MCF 10A (cell line): ENCODE data around the gene TRIM39. TPM values are rescaled to one million over a fixed set of nuclear protein-coding genes. Genes with fewer than 3 reads are reported as not detected.

Experiments used
- BruUV-seq: library from RNA; stranded (reverse); fragments of 400-500 nt; replicated peaks from 2 replicates; lab custom pipeline; 2021; lab: Mats Ljungman, UMichigan
- CTCF ChIA-PET: fragments of 300-600 bp; sonication (Branson Sonifier 250); formaldehyde crosslinking; extraction: SDS; loops from one replicate; lab custom pipeline; 2021; ENCODE audit warnings: antibody characterized with exemption, inconsistent platforms; lab: Yijun Ruan, JAX
- POLR2A ChIA-PET: fragments of 300-600, 350-650 bp; sonication (Branson Sonifier 250); formaldehyde crosslinking; extraction: SDS; loops from one replicate; lab custom pipeline; 2020; ENCODE audit warnings: antibody characterized with exemption, inconsistent platforms; lab: Yijun Ruan, JAX
- DNase-seq: peaks from one replicate; pipeline ENCODE4 v3.0.0-alpha.2; 2018; ENCODE audit not compliant: unreplicated experiment
- H3K27ac Mint-ChIP-seq: one replicate; pipeline ENCODE4 v1.8.0; 2022; ENCODE audit warnings: mild to moderate bottlenecking, low read depth, mixed read lengths; ENCODE audit not compliant: unreplicated experiment
- H3K27me3 Mint-ChIP-seq: one replicate; pipeline ENCODE4 v1.8.0; 2022; ENCODE audit warnings: mixed read lengths; ENCODE audit not compliant: insufficient read depth, unreplicated experiment
- H3K36me3 Mint-ChIP-seq: one replicate; pipeline ENCODE4 v1.8.0; 2022; ENCODE audit warnings: mild to moderate bottlenecking, moderate library complexity, mixed read lengths; ENCODE audit not compliant: insufficient read depth, unreplicated experiment
- H3K4me1 Mint-ChIP-seq: one replicate; pipeline ENCODE4 v1.8.0; 2022; ENCODE audit warnings: mixed read lengths; ENCODE audit not compliant: insufficient read depth, unreplicated experiment
- H3K4me3 Mint-ChIP-seq: one replicate; pipeline ENCODE4 v1.8.0; 2022; ENCODE audit warnings: mild to moderate bottlenecking, moderate library complexity, mixed read lengths; ENCODE audit not compliant: unreplicated experiment
- H3K9me3 Mint-ChIP-seq: one replicate; pipeline ENCODE4 v1.8.0; 2022; ENCODE audit warnings: mixed read lengths; ENCODE audit not compliant: unreplicated experiment
- intact Hi-C: fragments of 100-400 bp; cut with micrococcal nuclease; formaldehyde crosslinking; loops from 2 replicates; pipeline ENCODE4 v1.14.1; 2022
- total RNA-seq: library from RNA; stranded (reverse); gene quantifications from 2 replicates; pipeline ENCODE4 v1.2.3, GENCODE V29; 2022
- TF ChIP-seq, protein P1 (sequence below): fragments of 200-600 bp; IDR thresholded peaks from one replicate; pipeline ENCODE4 v1.8.0; 2022; ENCODE audit warnings: antibody characterized with exemption, mild to moderate bottlenecking; ENCODE audit not compliant: unreplicated experiment

TRIM39 gene
- total RNA-seq, 1 experiment from 2014 or later, result 18.6 TPM

GRCh38 chr6:30287139-30287538, 39.6 kb upstream of the TRIM39 start:
- H3K4me1 Mint-ChIP-seq, result no peaks in the 10 kb centered on the region
- no peak for DNase-seq
- H3K27ac Mint-ChIP-seq, result no peak overlapping the region
- H3K36me3 Mint-ChIP-seq, result peaks cover 61% of the 10 kb centered on the region
- TF ChIP-seq, protein P1, sequence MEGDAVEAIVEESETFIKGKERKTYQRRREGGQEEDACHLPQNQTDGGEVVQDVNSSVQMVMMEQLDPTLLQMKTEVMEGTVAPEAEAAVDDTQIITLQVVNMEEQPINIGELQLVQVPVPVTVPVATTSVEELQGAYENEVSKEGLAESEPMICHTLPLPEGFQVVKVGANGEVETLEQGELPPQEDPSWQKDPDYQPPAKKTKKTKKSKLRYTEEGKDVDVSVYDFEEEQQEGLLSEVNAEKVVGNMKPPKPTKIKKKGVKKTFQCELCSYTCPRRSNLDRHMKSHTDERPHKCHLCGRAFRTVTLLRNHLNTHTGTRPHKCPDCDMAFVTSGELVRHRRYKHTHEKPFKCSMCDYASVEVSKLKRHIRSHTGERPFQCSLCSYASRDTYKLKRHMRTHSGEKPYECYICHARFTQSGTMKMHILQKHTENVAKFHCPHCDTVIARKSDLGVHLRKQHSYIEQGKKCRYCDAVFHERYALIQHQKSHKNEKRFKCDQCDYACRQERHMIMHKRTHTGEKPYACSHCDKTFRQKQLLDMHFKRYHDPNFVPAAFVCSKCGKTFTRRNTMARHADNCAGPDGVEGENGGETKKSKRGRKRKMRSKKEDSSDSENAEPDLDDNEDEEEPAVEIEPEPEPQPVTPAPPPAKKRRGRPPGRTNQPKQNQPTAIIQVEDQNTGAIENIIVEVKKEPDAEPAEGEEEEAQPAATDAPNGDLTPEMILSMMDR, result no peak
- intact Hi-C loops, result no loop called here
- no peak overlapping the region for H3K4me3 Mint-ChIP-seq
- H3K9me3 Mint-ChIP-seq, result peaks cover 56% of the 10 kb centered on the region
- no peaks in the 10 kb centered on the region for H3K27me3 Mint-ChIP-seq
- no TSS peak for BruUV-seq
- ChIA-PET POLR2A (no interaction called here), CTCF (no interaction called here)

DNA sequence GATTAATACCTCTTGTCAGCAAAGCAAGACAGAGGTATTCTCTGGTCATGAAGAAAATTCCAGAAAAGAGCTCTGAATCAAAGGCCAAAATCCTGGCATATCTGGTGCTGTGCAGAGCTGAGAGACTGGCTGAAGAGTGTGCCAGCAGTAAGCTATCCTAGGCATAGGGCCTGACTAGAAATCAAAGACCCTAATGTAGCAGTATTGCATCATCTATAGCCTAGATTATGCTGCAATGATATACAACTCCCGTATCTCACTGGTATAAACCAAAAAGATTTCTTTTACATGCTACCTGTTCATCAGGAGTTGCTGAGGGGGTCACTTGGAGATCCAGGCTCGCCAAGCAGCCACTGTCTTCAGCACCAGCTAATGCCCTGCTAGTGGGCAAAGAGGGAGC, 30.9 kb upstream of the TRIM39 start:
- Mint-ChIP-seq H3K27ac (no peak overlapping the region), H3K4me1 (no peaks in the 10 kb centered on the region), H3K9me3 (peaks cover 8% of the 10 kb centered on the region), H3K4me3 (no peak overlapping the region), H3K36me3 (peaks cover 45% of the 10 kb centered on the region), H3K27me3 (no peaks in the 10 kb centered on the region)
- no TSS peak for BruUV-seq
- intact Hi-C loops, result no loop called here
- DNase-seq, result no peak
- CTCF ChIA-PET, result interaction anchor here (0.5 to 0.9 kb wide), 2 partner anchors 152 to 1924 kb away, joined by 3 read pairs; no protein-coding TSS in a partner anchor
- POLR2A ChIA-PET, result no interaction called here
- TF ChIP-seq, protein P1, result no peak

DNA sequence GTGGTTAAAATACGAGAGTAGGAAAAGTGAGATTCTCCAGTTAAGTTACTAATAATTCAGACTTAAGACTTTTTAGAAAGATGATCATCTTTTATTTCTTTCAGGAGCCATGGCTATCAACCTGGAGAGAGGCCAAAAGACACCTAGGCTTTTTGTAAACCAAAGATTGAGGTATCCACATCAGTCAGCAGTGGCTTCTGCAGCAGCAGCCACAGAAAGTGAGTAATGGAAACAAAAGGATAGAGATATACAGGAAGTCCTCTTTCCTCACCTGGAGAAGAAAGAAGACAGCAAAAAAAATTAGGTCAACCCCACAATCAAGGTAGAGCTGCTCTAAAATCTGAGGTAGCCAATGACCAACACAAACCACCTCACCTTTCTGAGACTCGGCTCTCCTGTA, 22.7 kb upstream of the TRIM39 start:
- ChIA-PET POLR2A (no interaction called here), CTCF (no interaction called here)

GRCh38 chr6:30311101-30311500, 15.6 kb upstream of the TRIM39 start:
- H3K27me3 Mint-ChIP-seq, result no peaks in the 10 kb centered on the region
- no peak for DNase-seq
- CTCF ChIA-PET, result interaction anchor here (0.7 kb wide), 1 partner anchor 95 kb away, joined by 3 read pairs; no protein-coding TSS in a partner anchor
- no peak overlapping the region for H3K4me3 Mint-ChIP-seq
- POLR2A ChIA-PET, result interaction anchor here (1.6 kb wide), 1 partner anchor 15 kb away, joined by 3 read pairs; no protein-coding TSS in a partner anchor
- TF ChIP-seq, protein P1, result no peak
- BruUV-seq, result no TSS peak
- no peak overlapping the region for H3K27ac Mint-ChIP-seq
- H3K36me3 Mint-ChIP-seq, result peaks cover 59% of the 10 kb centered on the region
- H3K4me1 Mint-ChIP-seq, result peaks cover 2% of the 10 kb centered on the region
- peaks cover 7% of the 10 kb centered on the region for H3K9me3 Mint-ChIP-seq
- intact Hi-C loops, result no loop called here

More for the DNA sequence above, 22.7 kb upstream of the TRIM39 start:
- intact Hi-C loops, result no loop called here
- Mint-ChIP-seq H3K4me3 (no peak overlapping the region), H3K4me1 (no peaks in the 10 kb centered on the region), H3K27ac (no peak overlapping the region), H3K27me3 (no peaks in the 10 kb centered on the region), H3K9me3 (peaks cover 17% of the 10 kb centered on the region), H3K36me3 (peaks cover 38% of the 10 kb centered on the region)
- BruUV-seq, result no TSS peak
- no peak for DNase-seq
- TF ChIP-seq, protein P1, result no peak
